GM12878 (cell line): ENCODE measurements around the gene MAGI2. TPM values are rescaled to one million over a fixed set of nuclear protein-coding genes. Genes with fewer than 3 reads are reported as not detected.

Source experiments
- ATAC-seq: fragments of 200-7000 bp; cut with Tn5 transposase; 3 replicates; pipeline ENCODE4 v1.9.1; 2020; ENCODE audit warnings: mild to moderate bottlenecking, moderate library complexity
- BruUV-seq: library from RNA; stranded (reverse); fragments of 400-500 nt; replicated peaks from 2 replicates; lab custom pipeline; 2021; lab: Mats Ljungman, UMichigan
- CTCF ChIA-PET: fragments of 300-600 bp; sonication (Branson Sonifier 250); formaldehyde crosslinking; extraction: SDS; loops from one replicate; lab custom pipeline; 2021; ENCODE audit warnings: inconsistent platforms; lab: Yijun Ruan, JAX
- POLR2A ChIA-PET: fragments of 350-600 bp; formaldehyde crosslinking; extraction: SDS; loops from one replicate; lab custom pipeline; 2021; ENCODE audit warnings: inconsistent platforms; lab: Charles Lee
- RAD21 ChIA-PET: fragments of 300-600 bp; sonication (Branson Sonifier 250); formaldehyde crosslinking; loops from one replicate; lab custom pipeline; 2023; ENCODE audit warnings: antibody characterized with exemption; ENCODE audit not compliant: unreplicated experiment; lab: Charles Lee
- SMC1A ChIA-PET: fragments of 300-600 bp; sonication (Branson Sonifier 250); formaldehyde crosslinking; loops from one replicate; lab custom pipeline; 2023; ENCODE audit not compliant: unreplicated experiment, uncharacterized antibody; lab: Charles Lee
- DNase-seq: peaks from one replicate; pipeline ENCODE4 v3.0.0-alpha.2; 2011; ENCODE audit warnings: low read depth, low spot score
- FAIRE-seq: peaks from 3 replicates; lab custom pipeline; 2011; peaks lifted over from hg19 to GRCh38; lab: Jason Lieb, UNC
- H2AFZ ChIP-seq: 2 replicates; pipeline ENCODE4 v1.6.0; 2011; ENCODE audit warnings: low read depth, low read length, control low read depth; ENCODE audit not compliant: control insufficient read depth
- H3K27ac ChIP-seq: 2 replicates; pipeline ENCODE4 v1.5.1; 2011; ENCODE audit warnings: control low read depth; ENCODE audit not compliant: control insufficient read depth, insufficient read depth
- H3K27me3 ChIP-seq, 2 experiments: replicated peaks in 1 of 2; 2 replicates each; pipeline versions ENCODE4 v1.6.0 to v1.6.1; 2011; ENCODE audit warnings: low read length in 1 of 2; ENCODE audit not compliant: control insufficient read depth in 2 of 2, insufficient read depth in 2 of 2
- H3K36me3 ChIP-seq, 2 experiments: 2 replicates each; pipeline ENCODE4 v1.5.1; 2011; ENCODE audit warnings: low read length in 1 of 2; ENCODE audit not compliant: control insufficient read depth in 2 of 2, insufficient read depth in 2 of 2
- H3K4me1 ChIP-seq: 2 replicates; pipeline ENCODE4 v1.6.1; 2011; ENCODE audit warnings: mild to moderate bottlenecking, low read length, moderate library complexity, mixed read lengths; ENCODE audit not compliant: control insufficient read depth, insufficient read depth
- H3K4me2 ChIP-seq: 2 replicates; pipeline ENCODE4 v1.6.0; 2011; ENCODE audit warnings: control low read depth; ENCODE audit not compliant: control insufficient read depth, insufficient read depth
- H3K4me3 ChIP-seq: fragments of 200-600 bp; sonication (generic); 2 replicates; pipeline ENCODE4 v1.5.1; 2016
- H3K79me2 ChIP-seq: 2 replicates; pipeline ENCODE4 v1.6.0; 2011; ENCODE audit warnings: low read length; ENCODE audit not compliant: control insufficient read depth, insufficient read depth
- H3K9ac ChIP-seq: 2 replicates; pipeline ENCODE4 v1.8.0; 2011; ENCODE audit warnings: low read length, control low read depth, mixed read lengths; ENCODE audit not compliant: control insufficient read depth, insufficient read depth
- H3K9me3 ChIP-seq: replicated peaks from 3 replicates; pipeline ENCODE4 v1.5.1; 2011; ENCODE audit warnings: mild to moderate bottlenecking, low read length; ENCODE audit not compliant: control insufficient read depth, insufficient read depth
- H4K20me1 ChIP-seq: 2 replicates; pipeline ENCODE4 v1.6.0; 2011; ENCODE audit not compliant: control insufficient read depth, insufficient read depth
- WGBS: methylation state at CpG from one replicate; pipeline ENCODE4 v1.1.6; 2016; ENCODE audit warnings: low lambda C conversion rate; ENCODE audit not compliant: insufficient replicate concordance, insufficient coverage; ENCODE audit errors: missing lambda C conversion rate; 5-methylcytosine and 5-hydroxymethylcytosine counted together
- in situ Hi-C: fragments of 300-500 bp; cut with MboI; formaldehyde crosslinking; loops from 9 replicates; pipeline ENCODE4 v1.14.3; 2018; ENCODE audit warnings: mixed read lengths
- intact Hi-C: fragments of 100-400 bp; cut with micrococcal nuclease; formaldehyde crosslinking; loops from one replicate; pipeline ENCODE4 v1.14.2; 2022; ENCODE audit not compliant: unreplicated experiment
- polyA plus RNA-seq, 11 experiments: library from polyadenylated mRNA; depleted of rRNA in 4 of 11; unstranded in 6 of 11; stranded (reverse) in 5 of 11; fragments of >200 nt; fragmentation: Nextera tagmentation in 4 of 11; fragmentation: Illumina TruSeq in 1 of 11; extraction: Ambion mirVana in 4 of 11; extraction: Trizol in 1 of 11; gene quantifications; 1 replicate in 1 of 11; 2 replicates in 10 of 11; pipeline versions ENCODE4 v1.2.1 to v1.2.3, GENCODE V29; 2011 to 2016; ENCODE audit warnings: inconsistent platforms in 2 of 11, missing spikeins in 2 of 11, low read depth in 1 of 11
- total RNA-seq, 4 experiments: library from RNA; depleted of rRNA in 3 of 4; stranded (reverse); fragments of >200 nt in 3 of 4; fragmentation: Illumina TruSeq in 1 of 4; extraction: Trizol in 1 of 4; gene quantifications; 2 replicates each; pipeline versions ENCODE4 v1.2.1 to v1.2.3, GENCODE V29; 2013 to 2021
- TF ChIP-seq, protein P1 (sequence below): IDR thresholded peaks from 2 replicates; pipeline ENCODE4 v1.6.1; 2012; ENCODE audit warnings: improper control_type of control experiment, low read depth, low read length; ENCODE audit not compliant: insufficient replicate concordance
- TF ChIP-seq, protein P2 (sequence below): fragments of 450-650 bp; conservative IDR thresholded peaks from 2 replicates; pipeline ENCODE4 v1.6.1; 2017; ENCODE audit warnings: mild to moderate bottlenecking, moderate library complexity

MAGI2 gene
- total and polyA plus RNA-seq, 10 of the 15 experiments (the other 5 are each of a cell fraction or from before 2014, with no cell fraction given) = 0.01 to 0.31 (median 0.05) TPM; not detected in 2

DNA sequence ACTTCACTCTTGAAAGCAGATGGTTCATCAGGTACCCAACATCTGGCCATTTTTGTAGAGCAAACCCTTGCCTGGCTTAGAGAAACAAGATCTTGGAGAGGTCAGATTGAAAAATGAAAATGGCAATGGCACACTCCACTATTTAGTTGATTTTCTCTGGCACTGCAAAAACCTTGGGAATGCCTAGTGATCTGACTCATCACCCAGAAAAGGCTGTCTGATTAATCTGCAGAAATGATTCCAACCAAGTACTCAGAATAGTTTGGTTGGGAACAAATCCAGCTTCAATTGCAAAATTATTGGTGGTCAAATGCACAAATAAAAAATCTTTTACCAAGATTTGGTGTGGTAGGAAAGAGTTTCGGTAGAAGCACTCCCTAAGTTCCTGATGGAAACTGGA is 1303.7 kb downstream of the MAGI2 start (continued):
- TF ChIP-seq, protein P1, sequence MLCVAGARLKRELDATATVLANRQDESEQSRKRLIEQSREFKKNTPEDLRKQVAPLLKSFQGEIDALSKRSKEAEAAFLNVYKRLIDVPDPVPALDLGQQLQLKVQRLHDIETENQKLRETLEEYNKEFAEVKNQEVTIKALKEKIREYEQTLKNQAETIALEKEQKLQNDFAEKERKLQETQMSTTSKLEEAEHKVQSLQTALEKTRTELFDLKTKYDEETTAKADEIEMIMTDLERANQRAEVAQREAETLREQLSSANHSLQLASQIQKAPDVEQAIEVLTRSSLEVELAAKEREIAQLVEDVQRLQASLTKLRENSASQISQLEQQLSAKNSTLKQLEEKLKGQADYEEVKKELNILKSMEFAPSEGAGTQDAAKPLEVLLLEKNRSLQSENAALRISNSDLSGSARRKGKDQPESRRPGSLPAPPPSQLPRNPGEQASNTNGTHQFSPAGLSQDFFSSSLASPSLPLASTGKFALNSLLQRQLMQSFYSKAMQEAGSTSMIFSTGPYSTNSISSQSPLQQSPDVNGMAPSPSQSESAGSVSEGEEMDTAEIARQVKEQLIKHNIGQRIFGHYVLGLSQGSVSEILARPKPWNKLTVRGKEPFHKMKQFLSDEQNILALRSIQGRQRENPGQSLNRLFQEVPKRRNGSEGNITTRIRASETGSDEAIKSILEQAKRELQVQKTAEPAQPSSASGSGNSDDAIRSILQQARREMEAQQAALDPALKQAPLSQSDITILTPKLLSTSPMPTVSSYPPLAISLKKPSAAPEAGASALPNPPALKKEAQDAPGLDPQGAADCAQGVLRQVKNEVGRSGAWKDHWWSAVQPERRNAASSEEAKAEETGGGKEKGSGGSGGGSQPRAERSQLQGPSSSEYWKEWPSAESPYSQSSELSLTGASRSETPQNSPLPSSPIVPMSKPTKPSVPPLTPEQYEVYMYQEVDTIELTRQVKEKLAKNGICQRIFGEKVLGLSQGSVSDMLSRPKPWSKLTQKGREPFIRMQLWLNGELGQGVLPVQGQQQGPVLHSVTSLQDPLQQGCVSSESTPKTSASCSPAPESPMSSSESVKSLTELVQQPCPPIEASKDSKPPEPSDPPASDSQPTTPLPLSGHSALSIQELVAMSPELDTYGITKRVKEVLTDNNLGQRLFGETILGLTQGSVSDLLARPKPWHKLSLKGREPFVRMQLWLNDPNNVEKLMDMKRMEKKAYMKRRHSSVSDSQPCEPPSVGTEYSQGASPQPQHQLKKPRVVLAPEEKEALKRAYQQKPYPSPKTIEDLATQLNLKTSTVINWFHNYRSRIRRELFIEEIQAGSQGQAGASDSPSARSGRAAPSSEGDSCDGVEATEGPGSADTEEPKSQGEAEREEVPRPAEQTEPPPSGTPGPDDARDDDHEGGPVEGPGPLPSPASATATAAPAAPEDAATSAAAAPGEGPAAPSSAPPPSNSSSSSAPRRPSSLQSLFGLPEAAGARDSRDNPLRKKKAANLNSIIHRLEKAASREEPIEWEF = no peak
- TF ChIP-seq, all 136 proteins: peak for 0

DNA sequence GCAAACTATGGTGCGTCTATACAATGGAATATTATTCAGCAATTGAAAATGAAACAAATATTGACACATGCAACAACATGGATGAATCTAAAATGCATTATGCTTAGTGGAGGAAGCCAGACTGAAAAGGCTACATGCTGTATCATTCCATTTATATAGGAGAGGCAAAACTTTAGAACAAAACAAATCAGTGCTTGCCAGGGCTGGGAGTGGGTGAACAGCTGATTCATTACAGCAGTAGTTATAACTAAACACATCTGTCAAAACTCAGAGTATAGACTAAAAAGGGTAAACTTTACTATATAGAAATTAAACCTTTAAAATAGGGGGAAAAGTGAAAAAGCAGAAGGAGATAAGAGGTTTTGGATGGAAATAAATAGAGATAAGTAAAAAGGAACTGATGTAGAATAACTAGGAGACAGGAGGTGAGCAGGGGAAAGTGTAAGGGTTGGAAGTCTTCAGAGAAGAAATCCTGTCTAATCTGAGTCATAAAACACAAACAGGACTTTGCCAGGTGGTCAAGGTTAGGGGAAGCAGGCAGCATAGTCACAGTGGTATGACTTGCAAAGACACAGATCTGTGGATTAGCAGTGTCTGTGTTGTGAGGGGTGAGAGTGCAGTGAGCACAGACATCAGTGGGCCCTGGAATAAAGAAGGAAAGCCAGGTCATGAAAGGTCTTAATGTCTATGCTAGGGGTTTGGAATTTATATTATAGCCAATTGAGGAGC is 1305.1 kb downstream of the MAGI2 start:
- POLR2A ChIA-PET = no interaction called here
- Histone ChIP-seq H3K27ac (no peak overlapping the region), H2AFZ (no peak overlapping the region), H3K4me2 (no peak overlapping the region), H3K9me3 (no peaks in the 10 kb centered on the region), H3K4me3 (no peak overlapping the region), H3K36me3 (no peaks in the 10 kb centered on the region), H3K9ac (no peak overlapping the region), H3K4me1 (no peaks in the 10 kb centered on the region), H3K79me2 (no peaks in the 10 kb centered on the region), H3K27me3 (no peaks in the 10 kb centered on the region; a peak in 1 of 4 replicates), H4K20me1 (no peaks in the 10 kb centered on the region)
- no peak for DNase-seq
- RAD21 ChIA-PET = no interaction called here
- SMC1A ChIA-PET = no interaction called here
- intact Hi-C loops = no loop called here
- 83% methylated on average over 1 of the region's 1 CpG for WGBS
- in situ Hi-C loops = no loop called here
- no TSS peak for BruUV-seq
- TF ChIP-seq, protein P2, sequence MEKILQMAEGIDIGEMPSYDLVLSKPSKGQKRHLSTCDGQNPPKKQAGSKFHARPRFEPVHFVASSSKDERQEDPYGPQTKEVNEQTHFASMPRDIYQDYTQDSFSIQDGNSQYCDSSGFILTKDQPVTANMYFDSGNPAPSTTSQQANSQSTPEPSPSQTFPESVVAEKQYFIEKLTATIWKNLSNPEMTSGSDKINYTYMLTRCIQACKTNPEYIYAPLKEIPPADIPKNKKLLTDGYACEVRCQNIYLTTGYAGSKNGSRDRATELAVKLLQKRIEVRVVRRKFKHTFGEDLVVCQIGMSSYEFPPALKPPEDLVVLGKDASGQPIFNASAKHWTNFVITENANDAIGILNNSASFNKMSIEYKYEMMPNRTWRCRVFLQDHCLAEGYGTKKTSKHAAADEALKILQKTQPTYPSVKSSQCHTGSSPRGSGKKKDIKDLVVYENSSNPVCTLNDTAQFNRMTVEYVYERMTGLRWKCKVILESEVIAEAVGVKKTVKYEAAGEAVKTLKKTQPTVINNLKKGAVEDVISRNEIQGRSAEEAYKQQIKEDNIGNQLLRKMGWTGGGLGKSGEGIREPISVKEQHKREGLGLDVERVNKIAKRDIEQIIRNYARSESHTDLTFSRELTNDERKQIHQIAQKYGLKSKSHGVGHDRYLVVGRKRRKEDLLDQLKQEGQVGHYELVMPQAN = no peak
- ATAC-seq = no peak
- FAIRE-seq = no peak
- CTCF ChIA-PET = no interaction called here
